BE2C (cell line): ENCODE data around the gene AAR2.

ENCODE experiments used
- DNase-seq: peaks from one replicate; pipeline ENCODE4 v3.0.0-alpha.2; 2020
- H3K27me3 ChIP-seq: fragments of 250-450 bp; sonication (Bioruptor Pico); 2 replicates; pipeline ENCODE4 v1.5.1; 2020; ENCODE audit warnings: mild to moderate bottlenecking
- H3K36me3 ChIP-seq: fragments of 250-450 bp; sonication (Bioruptor Pico); 2 replicates; pipeline ENCODE4 v1.5.1; 2020; ENCODE audit warnings: mild to moderate bottlenecking
- H3K4me1 ChIP-seq: fragments of 250-450 bp; sonication (Bioruptor Pico); 2 replicates; pipeline ENCODE4 v1.5.1; 2020
- H3K4me3 ChIP-seq: 2 replicates; pipeline ENCODE4 v1.5.1; 2011; ENCODE audit warnings: low read depth, low read length
- H3K9me3 ChIP-seq: fragments of 250-450 bp; sonication (Bioruptor Pico); 2 replicates; pipeline ENCODE4 v1.5.1; 2020
- TF ChIP-seq, protein P1 (sequence below): IDR thresholded peaks from 2 replicates; pipeline ENCODE4 v1.5.1; 2012; ENCODE audit warnings: mild to moderate bottlenecking, low read depth, low read length

The AAR2 gene

DNA sequence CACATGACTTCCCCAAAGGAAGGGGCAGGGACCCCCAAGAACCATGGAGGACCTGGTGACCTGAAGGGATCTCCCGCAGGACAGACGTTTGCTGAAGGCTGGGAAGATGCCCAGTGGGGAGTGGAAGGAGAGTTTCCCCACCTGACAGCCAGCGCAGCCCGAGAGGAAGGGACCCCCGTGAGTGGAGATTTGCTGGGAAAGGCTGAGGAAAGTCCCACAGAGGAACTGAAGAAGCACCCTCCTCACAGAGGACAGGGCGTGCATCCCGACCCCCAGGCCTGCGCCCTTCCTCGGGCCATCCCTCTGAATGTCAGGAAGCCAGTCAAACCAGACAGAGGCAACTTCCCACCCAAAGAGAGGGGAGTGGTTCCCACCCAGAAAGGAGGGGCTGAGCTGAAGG is 29.6 kb upstream of the AAR2 start:
- H3K27me3 ChIP-seq: no peaks in the 10 kb centered on the region
- no peak for DNase-seq
- H3K36me3 ChIP-seq: peaks cover 27% of the 10 kb centered on the region
- no peaks in the 10 kb centered on the region for H3K9me3 ChIP-seq
- H3K4me1 ChIP-seq: no peaks in the 10 kb centered on the region; the same call in 1 of the 2 replicates
- H3K4me3 ChIP-seq: no peak overlapping the region
- TF ChIP-seq, protein P1, sequence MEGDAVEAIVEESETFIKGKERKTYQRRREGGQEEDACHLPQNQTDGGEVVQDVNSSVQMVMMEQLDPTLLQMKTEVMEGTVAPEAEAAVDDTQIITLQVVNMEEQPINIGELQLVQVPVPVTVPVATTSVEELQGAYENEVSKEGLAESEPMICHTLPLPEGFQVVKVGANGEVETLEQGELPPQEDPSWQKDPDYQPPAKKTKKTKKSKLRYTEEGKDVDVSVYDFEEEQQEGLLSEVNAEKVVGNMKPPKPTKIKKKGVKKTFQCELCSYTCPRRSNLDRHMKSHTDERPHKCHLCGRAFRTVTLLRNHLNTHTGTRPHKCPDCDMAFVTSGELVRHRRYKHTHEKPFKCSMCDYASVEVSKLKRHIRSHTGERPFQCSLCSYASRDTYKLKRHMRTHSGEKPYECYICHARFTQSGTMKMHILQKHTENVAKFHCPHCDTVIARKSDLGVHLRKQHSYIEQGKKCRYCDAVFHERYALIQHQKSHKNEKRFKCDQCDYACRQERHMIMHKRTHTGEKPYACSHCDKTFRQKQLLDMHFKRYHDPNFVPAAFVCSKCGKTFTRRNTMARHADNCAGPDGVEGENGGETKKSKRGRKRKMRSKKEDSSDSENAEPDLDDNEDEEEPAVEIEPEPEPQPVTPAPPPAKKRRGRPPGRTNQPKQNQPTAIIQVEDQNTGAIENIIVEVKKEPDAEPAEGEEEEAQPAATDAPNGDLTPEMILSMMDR: no peak

- H3K4me3 ChIP-seq: no peak overlapping the region
- H3K4me1 ChIP-seq: no peaks in the 10 kb centered on the region; the same call in 1 of the 2 replicates
- no peaks in the 10 kb centered on the region for H3K27me3 ChIP-seq
- TF ChIP-seq, protein P1: no peak
- no peaks in the 10 kb centered on the region for H3K9me3 ChIP-seq
- peaks cover 27% of the 10 kb centered on the region for H3K36me3 ChIP-seq
- DNase-seq: no peak
These were observed 28.7 kb upstream of the AAR2 start for GRCh38 chr20:36207602-36208001.

DNA sequence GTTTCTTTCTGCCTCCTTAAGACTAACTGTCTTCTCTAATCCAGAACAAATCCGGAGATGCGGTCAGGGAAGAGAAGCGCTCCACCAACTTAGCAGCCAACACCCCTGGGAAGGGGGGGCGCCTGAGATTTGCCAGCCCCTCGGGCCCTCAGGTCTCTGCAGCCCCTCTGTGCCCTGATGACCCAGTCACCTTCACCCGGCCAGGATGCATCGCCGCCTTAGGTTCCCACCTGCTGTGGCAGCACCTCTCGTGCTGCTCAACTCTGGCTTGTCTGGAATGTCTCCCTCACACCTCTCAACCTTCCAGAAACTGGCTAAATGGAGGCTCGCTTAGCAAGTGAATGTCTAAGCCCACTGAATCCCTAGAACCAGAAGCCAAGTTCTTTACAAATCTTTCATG is 28.0 kb upstream of the AAR2 start:
- Histone ChIP-seq H3K4me3 (no peak overlapping the region), H3K4me1 (no peaks in the 10 kb centered on the region), H3K27me3 (no peaks in the 10 kb centered on the region), H3K36me3 (peaks cover 26% of the 10 kb centered on the region), H3K9me3 (no peaks in the 10 kb centered on the region)
- no peak for DNase-seq
- TF ChIP-seq, protein P1: no peak

DNA sequence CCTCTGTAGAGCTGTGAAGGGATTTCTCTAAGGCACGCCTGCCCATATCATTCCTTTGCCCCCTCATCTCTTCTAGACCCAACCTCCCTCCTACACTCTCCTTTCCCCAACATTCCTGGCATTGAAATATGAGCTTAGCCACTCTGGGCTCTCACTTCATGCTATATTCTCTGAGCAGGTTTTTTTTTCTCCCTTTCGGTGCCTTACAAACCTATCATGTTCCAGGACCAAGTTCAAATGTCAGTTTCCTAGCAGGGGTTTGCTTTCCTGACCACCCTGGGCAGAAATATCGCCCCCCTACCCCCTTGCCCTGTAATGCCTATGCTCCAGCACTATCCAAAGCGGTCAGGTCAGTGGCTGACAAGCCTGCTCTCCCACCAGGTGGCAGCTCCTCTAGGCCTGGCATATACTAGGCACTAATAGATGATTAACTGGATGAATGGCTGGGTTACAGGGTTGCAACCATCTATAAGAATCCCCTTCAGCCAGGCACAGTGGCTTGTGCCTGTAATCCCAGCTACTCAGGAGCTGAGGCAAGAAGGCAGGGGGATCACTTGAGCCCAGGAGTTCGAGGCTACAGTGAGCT is 25.7 kb upstream of the AAR2 start:
- H3K4me3 ChIP-seq: no peak overlapping the region
- TF ChIP-seq, protein P1: no peak
- no peaks in the 10 kb centered on the region for H3K9me3 ChIP-seq
- DNase-seq: no peak
- no peaks in the 10 kb centered on the region for H3K4me1 ChIP-seq
- H3K27me3 ChIP-seq: no peaks in the 10 kb centered on the region
- peaks cover 27% of the 10 kb centered on the region for H3K36me3 ChIP-seq

- Histone ChIP-seq H3K27me3 (no peaks in the 10 kb centered on the region), H3K4me3 (no peak overlapping the region), H3K36me3 (peaks cover 23% of the 10 kb centered on the region), H3K4me1 (no peaks in the 10 kb centered on the region), H3K9me3 (no peaks in the 10 kb centered on the region)
- no peak for DNase-seq
- TF ChIP-seq, protein P1: no peak
These were observed 22.9 kb upstream of the AAR2 start for GRCh38 chr20:36213362-36213761.

- no peak for DNase-seq
- H3K4me3 ChIP-seq: no peak overlapping the region
- no peaks in the 10 kb centered on the region for H3K27me3 ChIP-seq
- H3K9me3 ChIP-seq: no peaks in the 10 kb centered on the region
- TF ChIP-seq, protein P1: peak; percentile 82
- no peaks in the 10 kb centered on the region for H3K4me1 ChIP-seq
- peaks cover 13% of the 10 kb centered on the region for H3K36me3 ChIP-seq
These were observed 21.5 kb upstream of the AAR2 start for GRCh38 chr20:36214684-36215256.
